ENCODE measurements around the gene ZNF766. TPM values are rescaled to one million over a fixed set of nuclear protein-coding genes. Genes with fewer than 3 reads are reported as not detected.

Gene ZNF766
- total and polyA plus RNA-seq, 2 of the 13 experiments (the other 11 are each of a cell fraction or from before 2014, with no cell fraction given): 5.2 to 10.3 TPM

GRCh38 chr19:52269338-52270261, at the start of gene ZNF766 (continued):
- TF ChIP-seq THAP9 (CRISPR knock-in tag; IDR thresholded peaks at IDR 0.05; ENCODE audit: borderline replicate concordance) (peak; percentile 59; the same call in 1 of the 2 replicates), EP300 (IDR thresholded peaks at IDR 0.05; ENCODE audit: low read depth in 2 of 2, low read length in 2 of 2) (no peak), EP300 (CRISPR knock-in tag; IDR thresholded peaks at IDR 0.05; ENCODE audit: borderline replicate concordance) (no peak), ZFY (CRISPR knock-in tag; IDR thresholded peaks at IDR 0.05) (peak; percentile 55), ZBTB3 (CRISPR knock-in tag; IDR thresholded peaks at IDR 0.05; ENCODE audit: borderline replicate concordance, low read depth) (no peak), DMAP1 (CRISPR knock-in tag; IDR thresholded peaks at IDR 0.05) (peak; percentile 92), ZBTB8A (CRISPR knock-in tag; IDR thresholded peaks at IDR 0.05; ENCODE audit: borderline replicate concordance, low read depth) (peak; percentile 51; the same call in 1 of the 2 replicates), ARID4A (CRISPR knock-in tag; IDR thresholded peaks at IDR 0.05; ENCODE audit: borderline replicate concordance) (peak; percentile 97), AGO1 (IDR thresholded peaks at IDR 0.05; ENCODE audit: low read depth, low read length, poor library complexity, severe bottlenecking) (peak; percentile 44), MYPOP (CRISPR knock-in tag; IDR thresholded peaks at IDR 0.05) (peak; percentile 73; the same call in 1 of the 2 replicates), PBX3 (CRISPR knock-in tag; IDR thresholded peaks at IDR 0.05; ENCODE audit: borderline replicate concordance) (no peak), CENPT (CRISPR knock-in tag; IDR thresholded peaks at IDR 0.05; ENCODE audit: low read depth) (no peak), CEBPG (CRISPR knock-in tag; IDR thresholded peaks at IDR 0.05) (peak; percentile 96), ZNF557 (CRISPR knock-in tag; IDR thresholded peaks at IDR 0.05) (no peak), RXRB (CRISPR knock-in tag; IDR thresholded peaks at IDR 0.05; ENCODE audit: borderline replicate concordance) (0 out of 2 replicates have a peak, but pooled peaks have one; percentile 31), ZNF784 (CRISPR knock-in tag; IDR thresholded peaks at IDR 0.05; ENCODE audit: borderline replicate concordance) (0 out of 2 replicates have a peak, but pooled peaks have one; percentile 12), HHEX (CRISPR knock-in tag; IDR thresholded peaks at IDR 0.05) (no peak)
